IPS-11a (cell line): ENCODE measurements around the gene DUSP1.
A peak's percentile ranks its signal among the peaks of the same experiment; 100 is the strongest.

ENCODE experiments used
- H3K4me3 ChIP-seq: one replicate; pipeline ENCODE4 v1.5.1; 2013; ENCODE audit warnings: low read depth, low read length, control low read depth

Gene DUSP1

GRCh38 chr5:172764861-172765765, 5.9 kb downstream of the DUSP1 start:
- peak overlapping the region; percentile 29 for H3K4me3 ChIP-seq

GRCh38 chr5:172763120-172763464, 7.9 kb downstream of the DUSP1 start:
- H3K4me3 ChIP-seq = no peak overlapping the region

GRCh38 chr5:172762214-172763119, 8.5 kb downstream of the DUSP1 start:
- H3K4me3 ChIP-seq = no peak overlapping the region

GRCh38 chr5:172760959-172761358, 10.0 kb downstream of the DUSP1 start:
- no peak overlapping the region for H3K4me3 ChIP-seq

- H3K4me3 ChIP-seq = no peak overlapping the region
Observed at GRCh38 chr5:172760136-172760535, 10.9 kb downstream of the DUSP1 start.

GRCh38 chr5:172758834-172759149, 12.2 kb downstream of the DUSP1 start:
- H3K4me3 ChIP-seq = no peak overlapping the region

GRCh38 chr5:172758077-172758833, 12.7 kb downstream of the DUSP1 start:
- H3K4me3 ChIP-seq = no peak overlapping the region

- H3K4me3 ChIP-seq = no peak overlapping the region
Observed at GRCh38 chr5:172757394-172758010, 13.5 kb downstream of the DUSP1 start.

GRCh38 chr5:172756764-172757393, 14.1 kb downstream of the DUSP1 start:
- no peak overlapping the region for H3K4me3 ChIP-seq

GRCh38 chr5:172754596-172755356, 16.2 kb downstream of the DUSP1 start:
- no peak overlapping the region for H3K4me3 ChIP-seq

- H3K4me3 ChIP-seq = no peak overlapping the region
Observed at GRCh38 chr5:172753101-172753500, 17.9 kb downstream of the DUSP1 start.

- no peak overlapping the region for H3K4me3 ChIP-seq
Observed at GRCh38 chr5:172751761-172752510, 19.1 kb downstream of the DUSP1 start.

GRCh38 chr5:172749881-172750633, 20.9 kb downstream of the DUSP1 start:
- H3K4me3 ChIP-seq = no peak overlapping the region

GRCh38 chr5:172749076-172749475, 21.9 kb downstream of the DUSP1 start:
- H3K4me3 ChIP-seq = no peak overlapping the region

- no peak overlapping the region for H3K4me3 ChIP-seq
Observed at GRCh38 chr5:172748341-172748843, 22.6 kb downstream of the DUSP1 start.

GRCh38 chr5:172747471-172747870, 23.5 kb downstream of the DUSP1 start:
- H3K4me3 ChIP-seq = no peak overlapping the region

- H3K4me3 ChIP-seq = no peak overlapping the region
Observed at GRCh38 chr5:172746725-172747124, 24.3 kb downstream of the DUSP1 start.

GRCh38 chr5:172745838-172746237, 25.2 kb downstream of the DUSP1 start:
- H3K4me3 ChIP-seq = no peak overlapping the region
